ENCODE measurements around the gene SEPTIN11.

DNA sequence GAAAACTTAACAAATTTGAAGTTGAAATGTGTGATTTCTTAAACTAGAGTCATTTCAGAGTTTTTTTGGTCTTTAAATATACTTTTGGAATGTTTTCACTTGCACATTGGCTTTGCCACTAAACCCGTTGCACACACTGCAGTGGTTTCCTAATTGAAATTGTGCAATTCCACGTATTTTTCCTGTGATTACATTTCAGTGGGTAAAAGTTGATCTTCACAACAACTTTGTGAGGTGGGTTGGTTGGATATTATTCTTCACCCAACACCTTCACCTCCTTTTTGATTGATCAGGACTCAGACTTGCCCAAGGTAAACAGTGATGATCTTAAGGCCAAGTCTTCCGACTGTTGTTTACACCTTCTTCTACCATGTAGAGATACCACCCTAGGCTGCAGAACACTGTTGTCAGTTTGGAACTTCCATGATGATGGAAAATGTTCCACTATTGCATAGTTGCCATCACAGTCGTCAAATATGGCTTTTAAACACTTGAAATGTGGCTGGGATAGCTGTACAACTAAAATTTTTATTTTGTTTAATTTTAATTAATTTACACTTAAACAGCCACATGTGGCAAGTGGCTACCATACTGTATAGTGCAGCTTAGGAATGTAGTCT is 13.7 kb downstream of the SEPTIN11 start:
- TF ChIP-seq, protein P1, sequence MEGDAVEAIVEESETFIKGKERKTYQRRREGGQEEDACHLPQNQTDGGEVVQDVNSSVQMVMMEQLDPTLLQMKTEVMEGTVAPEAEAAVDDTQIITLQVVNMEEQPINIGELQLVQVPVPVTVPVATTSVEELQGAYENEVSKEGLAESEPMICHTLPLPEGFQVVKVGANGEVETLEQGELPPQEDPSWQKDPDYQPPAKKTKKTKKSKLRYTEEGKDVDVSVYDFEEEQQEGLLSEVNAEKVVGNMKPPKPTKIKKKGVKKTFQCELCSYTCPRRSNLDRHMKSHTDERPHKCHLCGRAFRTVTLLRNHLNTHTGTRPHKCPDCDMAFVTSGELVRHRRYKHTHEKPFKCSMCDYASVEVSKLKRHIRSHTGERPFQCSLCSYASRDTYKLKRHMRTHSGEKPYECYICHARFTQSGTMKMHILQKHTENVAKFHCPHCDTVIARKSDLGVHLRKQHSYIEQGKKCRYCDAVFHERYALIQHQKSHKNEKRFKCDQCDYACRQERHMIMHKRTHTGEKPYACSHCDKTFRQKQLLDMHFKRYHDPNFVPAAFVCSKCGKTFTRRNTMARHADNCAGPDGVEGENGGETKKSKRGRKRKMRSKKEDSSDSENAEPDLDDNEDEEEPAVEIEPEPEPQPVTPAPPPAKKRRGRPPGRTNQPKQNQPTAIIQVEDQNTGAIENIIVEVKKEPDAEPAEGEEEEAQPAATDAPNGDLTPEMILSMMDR (IDR thresholded peaks at IDR 0.05): no peak
- TF ChIP-seq POLR2A (IDR thresholded peaks at IDR 0.05): no peak
